GM19468 (cell line): Measurements from ENCODE around the gene S100PBP.
"Not testable (repeated sequence)": the region's sequence is repeated elsewhere in the genome, so short reads cannot be mapped to it uniquely, and the experiment has no call there.

Experiments used
- ATAC-seq: cut with Tn5 transposase; IDR thresholded peaks from one replicate; pipeline ENCODE4 v1.9.1; 2021; ENCODE audit warnings: mild to moderate bottlenecking, moderate library complexity, moderate number of reproducible peaks; ENCODE audit not compliant: unreplicated experiment; ENCODE audit errors: extremely low read depth

The S100PBP gene

DNA sequence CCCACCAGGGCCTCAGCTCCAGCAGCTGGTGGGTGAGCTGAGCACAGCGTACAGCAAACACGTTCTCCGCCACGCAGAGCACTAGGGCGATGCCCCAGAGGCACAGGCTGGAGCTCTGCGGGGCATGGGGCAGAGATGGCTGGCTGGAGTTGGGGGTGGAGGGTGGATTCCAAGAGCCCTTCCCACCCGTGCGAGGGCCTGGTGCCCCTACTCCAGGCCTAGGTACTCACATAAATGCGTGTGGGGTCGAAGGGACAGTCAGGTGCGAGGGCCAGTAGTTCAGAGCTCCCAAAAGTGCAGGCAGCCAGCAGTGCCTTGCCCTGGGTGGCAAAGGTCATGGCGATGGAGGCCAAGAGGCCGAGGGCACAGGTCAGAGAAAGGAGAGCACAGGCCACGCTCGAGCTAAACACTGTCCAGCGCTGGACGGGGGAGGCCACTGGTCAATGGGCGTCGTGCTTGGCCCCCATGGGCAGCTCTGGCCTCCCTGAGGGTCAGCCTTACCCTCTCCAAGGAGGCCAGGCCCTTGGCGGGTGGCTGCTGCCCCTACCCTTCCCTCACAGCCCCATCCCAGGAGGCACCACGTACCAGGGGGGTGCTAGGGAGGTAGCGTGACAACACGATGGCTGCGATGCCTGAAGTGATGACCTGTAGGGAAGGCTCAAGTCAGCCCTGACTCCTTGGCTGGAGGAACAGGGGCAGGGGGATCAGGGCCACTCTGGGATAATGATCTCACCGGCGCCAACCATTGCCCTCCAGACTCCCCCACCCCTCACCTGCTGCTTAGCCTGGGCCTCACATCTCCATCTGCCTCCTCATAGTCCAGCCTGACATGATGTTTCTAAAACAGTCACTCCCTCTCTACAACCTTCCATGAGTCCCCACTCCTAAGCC lies 78.1 kb downstream of the S100PBP start:
- ATAC-seq, result no peak

DNA sequence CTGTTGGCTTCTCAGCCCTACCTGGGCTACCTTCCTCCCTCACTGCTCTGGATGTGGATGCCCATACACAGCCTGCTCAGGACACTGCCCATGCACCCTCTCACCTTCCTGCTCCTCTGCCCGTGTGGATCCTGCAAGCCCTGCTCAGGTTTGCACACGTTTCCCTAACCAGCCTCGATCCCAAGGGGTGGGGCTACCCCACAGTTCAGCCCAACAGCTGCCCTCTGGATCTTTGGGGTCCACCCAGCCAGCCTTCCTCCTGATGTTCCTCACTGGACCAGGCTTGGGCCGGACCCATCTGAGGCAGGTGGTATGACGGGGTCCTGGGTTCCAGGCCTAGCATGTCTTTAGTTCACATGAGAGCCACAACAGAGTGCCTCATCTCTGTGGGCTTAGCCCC lies 79.0 kb downstream of the S100PBP start:
- no peak for ATAC-seq

DNA sequence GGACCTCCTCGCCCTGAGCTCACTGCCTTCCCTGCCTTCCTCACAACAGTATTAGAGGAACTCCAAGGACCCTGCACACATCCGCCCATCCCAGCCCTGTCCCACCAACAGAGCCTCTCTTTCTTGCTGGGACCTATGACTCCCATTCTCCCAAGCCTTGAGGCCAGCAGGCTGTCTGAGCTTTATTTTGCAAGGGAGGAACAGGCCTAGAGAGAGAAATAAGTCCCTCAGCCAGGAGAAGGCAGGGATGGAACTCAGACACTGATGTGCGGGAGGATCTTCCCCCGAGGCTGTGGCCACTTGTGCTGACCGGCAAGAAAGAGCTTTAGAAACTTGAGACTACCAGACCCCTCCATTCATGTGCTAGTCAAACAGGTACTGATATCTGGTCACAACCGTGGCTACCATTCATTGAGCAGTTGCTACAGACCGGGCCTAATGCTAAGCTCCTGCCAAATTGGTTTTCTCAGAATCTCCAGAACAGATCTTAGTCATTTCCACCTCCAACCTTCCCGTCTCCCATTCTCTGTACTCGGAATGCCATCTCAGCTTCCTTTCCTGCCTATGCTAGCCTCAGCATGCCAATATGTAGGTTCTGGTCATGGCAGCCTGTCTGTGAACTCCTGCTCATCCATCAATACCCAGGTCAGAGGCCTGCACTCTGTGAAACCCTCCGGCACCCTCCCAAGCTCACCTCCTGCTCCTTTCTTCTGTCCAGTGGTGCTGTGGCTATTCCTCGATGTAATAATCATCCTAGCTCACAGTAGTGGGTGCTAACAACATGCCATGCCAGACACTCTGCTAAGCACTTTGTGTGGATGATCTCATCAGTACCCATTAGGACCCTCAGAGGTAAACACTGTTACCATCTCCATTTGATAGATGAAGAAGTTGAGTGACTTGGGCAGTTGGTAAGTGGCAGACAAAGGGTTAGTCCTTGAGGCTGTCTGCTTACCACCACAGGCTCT lies 79.9 kb downstream of the S100PBP start:
- no peak for ATAC-seq

DNA sequence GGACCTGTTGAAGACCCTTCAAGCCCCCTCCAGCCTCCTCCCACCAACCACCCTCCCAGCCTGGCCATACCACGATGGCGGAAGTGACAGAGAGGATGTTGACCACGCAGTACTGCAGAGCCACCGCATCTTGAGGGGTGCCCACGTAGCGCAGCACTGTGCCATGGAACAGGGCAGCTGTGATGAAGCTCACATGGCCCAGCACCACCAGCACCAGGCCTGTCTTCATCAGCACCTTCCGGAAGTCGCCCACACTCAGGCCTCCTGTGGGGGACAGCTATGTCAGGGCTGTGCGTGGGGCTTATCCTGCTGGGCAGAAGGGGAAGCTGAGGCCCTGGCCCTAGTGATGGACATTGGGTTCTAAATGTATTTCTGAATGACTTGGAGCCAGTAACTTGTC lies 80.6 kb downstream of the S100PBP start:
- ATAC-seq, result no peak

DNA sequence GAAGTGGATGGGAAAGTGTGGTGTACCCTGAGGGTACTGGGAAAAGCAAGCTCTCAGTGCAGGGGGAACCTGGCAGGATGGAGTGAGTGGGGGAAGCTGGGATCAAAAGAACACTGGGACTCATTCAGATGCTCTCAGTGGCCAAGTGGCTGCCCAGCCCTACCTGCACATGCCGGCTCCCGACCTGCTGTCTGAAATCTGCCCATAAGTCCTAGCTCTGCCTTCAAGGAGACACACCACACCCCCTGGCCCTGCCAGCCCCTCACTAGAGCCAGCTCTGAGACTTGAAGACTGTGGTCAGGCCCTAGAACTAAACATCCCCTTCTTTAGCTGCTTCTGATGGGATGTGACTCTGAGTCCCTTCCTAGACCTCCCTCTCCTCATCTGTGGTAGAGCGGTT lies 81.5 kb downstream of the S100PBP start:
- no peak for ATAC-seq

DNA sequence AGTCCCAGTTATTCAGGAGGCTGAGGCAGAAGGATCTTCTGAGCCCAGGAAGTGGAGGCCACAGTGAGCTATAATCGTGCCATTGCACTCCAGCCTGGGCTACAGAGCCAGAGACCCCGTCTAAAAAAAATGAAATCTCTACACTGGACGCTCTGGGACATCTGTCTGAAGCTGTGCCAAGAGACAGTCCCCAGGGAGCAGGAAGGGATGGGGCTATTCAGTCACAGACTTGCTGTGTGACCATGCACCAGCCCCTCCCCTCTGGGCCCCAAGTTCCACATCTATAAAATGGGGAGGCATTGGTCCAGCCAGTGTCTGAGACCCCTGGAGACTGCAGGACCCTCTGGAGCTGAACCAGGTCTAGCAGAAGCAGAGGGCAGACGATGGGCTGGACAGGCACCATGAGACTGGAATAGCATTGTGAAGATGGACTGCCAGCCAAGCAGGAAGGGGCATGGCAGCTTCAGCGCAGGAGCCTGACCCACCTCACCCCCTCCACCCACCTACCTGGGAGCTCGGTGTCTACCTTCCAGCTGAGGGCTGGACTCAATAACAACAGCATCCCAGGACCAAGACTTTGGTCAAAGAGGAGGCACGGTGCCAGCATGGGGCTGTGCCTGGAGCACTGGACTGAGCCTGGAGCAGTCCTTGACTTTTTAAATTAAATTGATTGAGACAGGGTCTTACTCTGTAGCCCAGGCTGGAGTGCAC lies 82.3 kb downstream of the S100PBP start:
- ATAC-seq, result no peak

DNA sequence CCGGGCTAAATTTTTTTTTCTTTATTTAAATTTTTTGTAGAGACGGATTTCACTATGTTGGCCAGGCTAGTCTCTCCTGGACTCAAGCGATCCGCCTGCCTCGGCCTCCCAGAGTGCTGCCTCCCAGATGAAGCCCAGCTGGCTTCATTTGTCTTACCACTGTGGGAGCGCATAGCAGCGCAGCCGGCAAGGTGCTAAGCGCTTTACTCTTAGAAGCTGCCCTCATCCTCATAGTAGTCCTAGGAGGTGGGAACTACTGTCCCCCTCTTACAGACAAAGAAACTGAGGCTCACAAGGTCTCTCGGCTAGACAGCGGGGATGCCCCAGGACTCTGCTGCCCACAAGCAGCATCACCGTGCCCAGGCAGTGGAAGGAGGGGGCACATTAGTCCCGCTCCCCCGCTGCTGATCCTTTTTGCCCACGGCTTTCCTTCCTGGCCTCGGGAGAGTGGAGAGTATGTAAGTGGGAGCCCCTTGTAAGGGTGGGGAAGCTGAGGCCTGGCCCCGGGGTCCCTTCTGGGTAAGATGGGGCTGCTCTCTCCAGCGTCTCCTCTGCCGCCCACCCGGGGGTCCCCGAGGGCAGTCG lies 83.0 kb downstream of the S100PBP start:
- no peak for ATAC-seq

DNA sequence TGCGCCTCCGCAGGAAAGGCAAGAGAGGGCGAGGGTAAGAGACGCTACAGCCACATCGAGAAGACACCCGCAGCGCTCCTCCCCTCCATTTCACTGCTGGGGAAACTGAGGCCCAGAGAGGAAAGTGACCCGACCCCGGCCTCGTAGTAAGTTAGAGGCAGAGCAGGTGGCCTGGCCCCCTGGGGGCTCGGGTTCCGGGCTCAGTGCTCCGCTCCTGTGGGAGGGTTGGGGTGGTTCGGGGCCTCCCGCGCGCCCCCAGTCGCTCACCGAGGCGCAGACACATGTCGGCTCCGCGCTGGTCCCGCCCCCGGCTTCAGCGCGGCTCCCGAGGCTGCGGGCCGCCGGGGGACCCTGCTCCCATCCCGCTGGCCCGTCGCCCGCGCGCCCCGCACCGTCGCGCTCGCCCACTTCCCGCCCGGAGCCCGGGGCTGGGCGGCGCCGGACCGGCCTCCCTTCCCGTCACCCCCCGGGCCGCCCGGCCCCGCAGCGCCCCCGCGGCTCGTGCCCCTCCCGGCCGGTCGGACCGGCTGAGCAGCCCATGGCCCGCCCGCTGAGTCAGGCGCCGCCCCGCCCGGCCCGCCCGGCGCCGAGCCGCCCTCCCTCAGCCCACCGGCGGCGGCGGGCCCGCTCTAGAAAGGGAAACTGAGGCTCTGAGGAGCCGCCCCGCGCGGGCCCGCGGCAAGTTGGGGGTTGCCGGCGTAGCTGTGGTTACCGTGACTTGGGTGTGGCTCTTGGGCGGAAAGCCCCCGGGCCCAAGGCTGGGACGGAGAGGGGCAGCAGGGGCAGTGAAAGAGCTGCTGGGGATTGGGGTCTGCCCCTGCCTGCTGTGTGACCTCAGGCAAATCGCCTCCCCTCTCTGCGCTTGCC lies 83.7 kb downstream of the S100PBP start, which contains the start of gene TMEM54:
TMEM54 (minus strand) TSS at position 434 of the 867 bp plus-strand sequence; CDS start at position 283, 151 bp downstream.
- no peak for ATAC-seq

DNA sequence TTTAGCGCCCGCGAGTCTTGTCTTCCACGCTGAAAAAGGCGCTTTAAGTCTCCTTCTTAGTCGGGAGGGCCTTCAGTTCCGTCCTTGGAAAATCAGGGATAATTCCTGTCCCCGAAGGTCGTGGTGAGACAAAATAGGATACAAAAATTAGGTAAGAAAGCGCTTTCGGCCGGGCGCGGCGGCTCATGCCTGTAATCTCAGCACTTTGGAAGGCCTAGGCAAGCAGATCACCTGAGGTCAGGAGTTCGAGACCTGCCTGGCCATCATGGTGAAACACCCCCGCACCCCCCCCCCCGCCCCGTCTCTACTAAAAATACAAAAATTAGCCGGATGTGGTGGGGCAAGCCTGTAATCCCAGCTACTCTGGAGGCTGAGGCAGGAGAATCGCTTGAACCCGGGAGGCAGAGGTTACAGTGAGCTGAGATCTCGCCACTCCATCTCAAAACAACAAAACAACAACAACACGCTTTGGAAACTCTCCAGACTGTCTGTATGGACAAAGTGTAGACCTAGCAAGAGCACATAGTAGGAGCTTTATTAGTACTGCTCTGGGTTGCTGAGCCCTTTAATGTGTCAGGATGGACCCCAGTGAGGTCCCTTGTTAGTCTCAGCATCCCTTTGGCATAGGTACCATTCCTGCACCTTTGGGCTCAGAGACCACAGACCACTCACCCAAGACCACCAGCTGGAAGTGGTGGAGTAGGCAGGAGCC lies 84.5 kb downstream of the S100PBP start:
- no peak for ATAC-seq

DNA sequence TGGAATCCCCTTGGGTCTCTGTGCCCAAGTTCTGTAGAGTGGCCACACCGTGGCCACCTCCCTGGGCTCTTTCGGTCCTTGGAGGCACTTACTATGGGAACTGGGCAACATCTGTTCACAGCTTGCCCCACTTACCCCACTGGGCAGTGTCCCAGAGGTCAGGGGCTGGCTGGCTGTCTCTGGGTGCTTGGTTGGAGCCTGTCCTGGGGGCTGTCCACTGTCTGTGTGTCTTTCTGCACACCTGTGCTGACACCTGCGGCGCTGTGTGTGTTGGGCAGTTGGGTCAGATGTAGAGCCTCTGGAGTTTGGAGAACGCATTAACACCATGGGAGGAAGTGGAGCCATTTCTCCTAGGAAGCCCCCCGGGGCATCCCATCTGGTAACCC lies 85.1 kb downstream of the S100PBP start:
- ATAC-seq, result no peak

DNA sequence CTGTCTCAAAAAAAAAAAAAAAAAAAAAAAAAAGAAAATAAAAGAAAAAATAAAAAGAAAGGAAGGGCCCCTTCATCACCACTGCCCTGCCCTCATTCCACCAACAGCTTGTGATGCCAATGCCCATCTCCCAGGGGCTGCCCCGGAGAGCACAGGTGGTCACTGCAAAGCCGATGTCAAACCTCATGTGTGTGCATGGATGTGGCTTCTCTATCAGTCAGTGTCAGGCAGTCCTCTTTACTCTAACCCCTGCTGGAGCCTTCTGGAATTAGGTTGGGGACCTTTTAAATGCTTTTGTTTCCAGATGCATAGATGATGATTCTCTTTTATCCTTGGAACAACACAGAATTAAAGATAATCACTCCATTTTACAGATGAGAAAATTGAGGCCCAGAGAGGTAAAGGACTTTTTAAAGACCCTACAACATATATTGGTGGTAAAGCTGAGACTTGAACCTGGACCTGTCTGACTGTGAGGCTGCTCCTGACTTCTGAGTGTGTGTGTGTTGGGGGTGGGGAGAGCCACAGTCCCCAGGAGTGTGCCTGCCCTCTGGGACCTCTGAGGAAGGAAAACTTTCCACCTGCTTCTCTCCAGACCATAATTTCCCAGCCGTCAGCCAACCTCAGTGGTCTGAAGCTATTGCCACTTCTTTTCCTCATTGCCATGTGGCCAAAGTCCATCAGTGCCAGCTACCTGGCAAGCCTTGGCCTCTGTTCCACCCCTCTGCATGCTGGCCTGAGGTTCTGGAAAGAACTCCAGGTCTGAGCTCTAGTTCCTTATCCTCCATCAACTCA lies 86.7 kb downstream of the S100PBP start:
- no peak for ATAC-seq

DNA sequence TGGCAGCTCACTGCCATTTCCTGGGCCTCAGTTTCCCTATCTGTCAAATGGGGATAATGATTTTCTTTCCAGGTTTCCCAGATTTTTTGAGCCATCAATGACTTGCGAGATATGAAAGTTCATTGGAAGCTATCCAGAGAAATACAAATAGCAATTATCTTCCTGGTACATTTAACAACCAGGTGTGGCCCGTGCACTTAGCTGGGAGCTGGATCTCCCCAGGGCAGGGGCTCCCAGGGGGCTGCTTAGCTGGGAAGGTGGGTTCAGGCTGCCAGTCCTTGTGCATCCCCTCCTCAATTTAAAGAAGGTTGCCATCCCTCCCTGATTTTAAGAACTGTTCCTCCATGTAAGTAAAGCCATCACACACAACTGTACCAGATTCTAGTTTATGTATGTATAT lies 87.3 kb downstream of the S100PBP start:
- no peak for ATAC-seq

DNA sequence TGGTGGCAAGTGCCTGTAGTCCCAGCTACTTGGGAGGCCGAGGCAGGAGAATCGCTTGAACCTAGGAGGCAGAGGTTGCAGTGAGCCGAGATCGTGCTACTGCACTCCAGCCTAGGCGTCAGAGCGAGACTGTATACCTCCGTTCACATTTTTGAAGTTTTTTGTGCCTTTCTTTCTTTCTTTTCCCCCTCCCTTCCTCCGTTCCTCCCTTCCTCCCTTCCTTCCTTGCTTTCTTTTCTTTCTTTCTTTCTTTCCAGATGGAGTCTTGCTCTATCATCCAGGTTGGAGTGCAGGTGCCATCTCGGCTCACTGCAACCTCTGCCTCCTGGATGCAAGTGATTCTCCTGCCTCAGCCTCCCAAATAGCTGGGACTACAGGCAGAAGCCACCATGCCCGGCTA lies 88.1 kb downstream of the S100PBP start:
- ATAC-seq, result not testable (repeated sequence)

DNA sequence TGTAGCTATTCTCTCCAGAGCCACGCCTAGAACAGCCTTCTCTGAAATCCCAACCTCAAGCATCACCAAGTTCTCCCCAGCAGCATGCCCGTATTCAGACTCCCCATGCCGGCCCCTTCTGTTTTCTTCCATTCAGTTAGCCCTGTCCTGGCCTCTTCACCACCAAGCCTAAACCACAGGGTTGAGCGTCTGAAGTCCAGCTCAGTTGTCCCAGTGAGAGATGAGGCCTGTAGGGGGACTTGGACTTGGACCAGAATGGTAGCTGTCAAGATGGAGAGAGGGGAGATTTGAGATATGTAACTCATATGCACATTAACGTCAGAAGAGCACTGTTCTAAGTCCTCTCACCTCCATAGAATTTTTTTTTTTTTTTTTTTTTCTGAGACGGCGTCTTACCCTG lies 89.2 kb downstream of the S100PBP start:
- ATAC-seq, result no peak

DNA sequence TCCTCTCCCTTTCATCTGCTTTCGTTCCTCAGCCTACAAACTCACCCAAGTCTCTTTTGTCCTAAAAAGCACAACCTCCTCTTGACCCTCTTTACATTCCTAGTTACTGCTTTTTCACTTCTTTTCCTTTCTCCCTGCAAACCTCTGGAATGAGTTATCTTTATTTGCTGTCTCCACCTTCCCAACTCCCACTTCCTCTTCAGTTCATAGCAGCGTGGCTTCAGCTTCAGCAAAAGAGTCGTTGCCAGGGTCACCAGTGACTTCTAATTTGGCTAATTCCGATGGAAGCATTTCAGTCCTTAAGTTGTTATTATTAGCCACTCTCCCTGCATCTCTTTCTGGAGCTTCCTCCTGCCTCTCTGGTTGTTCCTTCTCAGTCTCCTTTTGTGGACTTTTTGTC lies 90.0 kb downstream of the S100PBP start:
- no peak for ATAC-seq
